HG03045 (cell line): ENCODE data around the gene ERP44.
"Not testable (repeated sequence)": the region's sequence is repeated elsewhere in the genome, so short reads cannot be mapped to it uniquely, and the experiment has no call there.

Experiments
- ATAC-seq: cut with Tn5 transposase; IDR thresholded peaks from one replicate; pipeline ENCODE4 v1.9.1; 2021; ENCODE audit warnings: mild to moderate bottlenecking, moderate library complexity; ENCODE audit not compliant: unreplicated experiment

The ERP44 gene

DNA sequence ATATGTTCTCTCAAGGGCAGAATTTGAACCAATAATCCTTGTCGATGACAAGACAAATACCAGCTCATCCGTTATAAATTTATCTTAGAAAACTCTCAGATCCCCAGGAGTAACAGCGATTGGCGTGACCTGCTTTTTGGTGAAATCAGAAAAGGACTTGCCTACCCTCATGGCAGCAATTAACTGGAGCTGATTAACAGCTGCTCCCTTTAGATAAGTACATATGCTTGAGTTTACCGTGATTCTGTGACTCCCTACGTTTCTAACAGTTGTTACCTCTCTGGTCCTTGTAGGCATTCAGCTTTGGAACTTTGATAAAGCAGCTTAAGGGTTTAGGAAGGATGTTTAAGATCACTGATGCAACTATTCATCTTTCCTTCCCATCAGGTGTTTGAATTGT, 2.8 kb upstream of the ERP44 start:
- ATAC-seq = no peak

- ATAC-seq = no peak
These were observed 1.4 kb upstream of the ERP44 start for GRCh38 chr9:100100146-100100667.

GRCh38 chr9:100099722-100100042, 882 bp upstream of the ERP44 start:
- ATAC-seq = peak; percentile 1

GRCh38 chr9:100098046-100098886, 534 bp downstream of the ERP44 start:
- peak; percentile 12 for ATAC-seq

DNA sequence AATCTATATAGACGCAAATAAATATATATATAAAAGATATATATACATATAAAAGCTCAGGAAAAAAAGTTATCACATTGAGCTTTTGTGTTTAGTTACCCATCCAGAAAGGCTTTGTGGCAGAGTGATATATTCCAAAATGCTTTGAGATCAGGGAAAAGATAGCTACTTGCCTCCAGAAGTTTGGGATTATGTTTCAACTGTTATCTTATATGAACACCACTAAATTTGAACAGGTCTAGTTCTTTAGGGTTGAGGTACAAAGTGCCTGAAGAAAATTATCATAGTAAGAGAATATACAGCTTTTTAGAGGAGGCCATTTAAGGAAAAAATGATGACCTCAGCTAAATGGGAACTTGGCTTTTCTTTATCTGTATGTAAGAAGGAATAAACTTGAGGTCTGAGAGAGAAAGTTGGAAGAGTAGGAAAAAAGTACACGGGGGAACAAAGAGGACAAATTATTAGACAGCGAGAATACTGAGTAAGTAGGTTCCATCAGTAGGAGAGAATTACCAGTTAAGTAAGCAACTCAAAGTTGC, 2.4 kb downstream of the ERP44 start:
- ATAC-seq = no peak

GRCh38 chr9:100094411-100094810, 4.4 kb downstream of the ERP44 start:
- not testable (repeated sequence) for ATAC-seq

DNA sequence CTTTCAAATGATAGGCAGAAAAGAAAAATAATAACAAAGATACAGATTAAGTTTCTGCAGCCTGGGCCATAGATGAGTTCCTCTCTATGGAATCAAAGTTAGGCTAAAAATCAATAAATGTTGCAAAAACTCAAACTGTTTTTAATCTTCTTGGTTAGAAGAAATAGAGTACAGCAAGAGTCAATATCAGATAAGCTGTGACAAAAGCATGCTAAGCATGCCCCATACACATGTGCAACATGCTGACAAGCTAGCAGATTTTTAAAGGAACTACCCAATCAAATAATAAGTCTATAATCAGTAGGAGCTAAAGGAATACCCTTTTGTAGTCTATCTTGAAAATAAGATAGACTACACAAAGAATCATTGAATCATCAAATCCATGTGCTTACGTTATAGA, 6.7 kb downstream of the ERP44 start:
- ATAC-seq = no peak

- no peak for ATAC-seq
These were observed 7.2 kb downstream of the ERP44 start for GRCh38 chr9:100091650-100092049.

- no peak for ATAC-seq
These were observed 7.9 kb downstream of the ERP44 start for GRCh38 chr9:100090880-100091279.

- ATAC-seq = no peak
These were observed 10.6 kb downstream of the ERP44 start for GRCh38 chr9:100088202-100088601.

DNA sequence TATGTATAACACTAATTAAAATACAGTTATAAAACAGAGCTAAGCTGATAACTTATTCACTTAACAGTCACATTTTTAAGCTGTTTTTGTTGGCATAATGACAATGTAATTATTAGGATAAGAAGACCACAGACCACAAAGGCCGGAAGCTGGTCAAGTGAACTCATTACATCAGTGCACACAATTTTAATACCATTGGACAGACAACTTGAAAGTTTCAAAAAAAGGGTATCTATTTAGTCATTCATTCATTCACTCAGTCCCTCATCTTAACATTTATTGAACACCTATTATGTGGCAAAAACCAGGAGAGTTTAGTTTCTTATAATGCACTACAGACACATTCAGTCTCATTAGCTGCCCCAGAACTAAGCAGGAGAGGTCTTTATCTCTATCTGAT, 11.6 kb downstream of the ERP44 start:
- ATAC-seq = no peak

DNA sequence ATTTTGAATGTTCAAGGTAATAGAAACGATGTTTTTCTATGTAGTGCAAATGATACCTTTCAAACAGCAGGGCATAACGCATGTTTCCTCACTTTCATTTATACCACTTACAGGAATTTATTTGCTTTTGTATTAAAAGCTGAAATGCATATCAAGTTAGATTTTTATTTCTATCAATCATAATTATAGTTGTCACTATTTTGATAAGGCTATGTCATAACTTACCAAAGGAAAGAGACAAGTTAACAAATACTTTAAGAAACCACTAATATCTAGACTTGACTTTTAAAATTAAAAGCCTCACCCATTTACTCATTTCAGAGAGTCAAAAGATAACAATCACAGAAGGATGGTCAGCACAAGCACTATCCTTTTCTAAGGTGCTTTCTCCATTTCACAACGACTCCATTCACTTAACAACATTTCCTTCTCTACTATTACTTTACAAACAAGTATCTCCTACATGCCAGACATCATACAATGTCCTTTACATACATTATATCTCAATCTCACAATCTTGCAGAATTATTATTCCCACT, 12.6 kb downstream of the ERP44 start:
- ATAC-seq = no peak

GRCh38 chr9:100084734-100085133, 14.1 kb downstream of the ERP44 start:
- ATAC-seq = peak; percentile 87

- peak; percentile 51 for ATAC-seq
These were observed 14.7 kb downstream of the ERP44 start for GRCh38 chr9:100084128-100084453.

GRCh38 chr9:100083448-100084127, 15.2 kb downstream of the ERP44 start:
- peak; percentile 55 for ATAC-seq

GRCh38 chr9:100082782-100083181, 16.0 kb downstream of the ERP44 start:
- no peak for ATAC-seq

- not testable (repeated sequence) for ATAC-seq
These were observed 22.5 kb downstream of the ERP44 start for GRCh38 chr9:100076256-100076655.

DNA sequence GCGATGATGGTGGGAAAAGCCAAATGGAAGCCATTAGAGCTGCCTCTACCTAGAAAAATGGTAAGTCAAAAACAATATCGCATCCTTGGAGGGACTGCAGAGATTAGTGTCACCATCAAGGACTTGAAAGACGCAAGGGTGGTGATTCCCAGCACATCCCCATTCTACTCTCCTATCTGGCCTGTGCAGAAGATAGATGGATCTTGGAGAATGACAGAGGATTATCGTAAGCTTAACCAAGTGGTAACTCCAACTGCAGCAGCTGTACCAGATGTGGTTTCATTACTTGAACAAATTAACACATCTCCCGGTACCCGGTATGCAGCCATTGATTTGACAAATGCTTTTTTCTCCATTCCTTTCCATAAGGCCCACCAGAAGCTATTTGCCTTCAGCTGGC, 23.8 kb downstream of the ERP44 start:
- no peak for ATAC-seq

DNA sequence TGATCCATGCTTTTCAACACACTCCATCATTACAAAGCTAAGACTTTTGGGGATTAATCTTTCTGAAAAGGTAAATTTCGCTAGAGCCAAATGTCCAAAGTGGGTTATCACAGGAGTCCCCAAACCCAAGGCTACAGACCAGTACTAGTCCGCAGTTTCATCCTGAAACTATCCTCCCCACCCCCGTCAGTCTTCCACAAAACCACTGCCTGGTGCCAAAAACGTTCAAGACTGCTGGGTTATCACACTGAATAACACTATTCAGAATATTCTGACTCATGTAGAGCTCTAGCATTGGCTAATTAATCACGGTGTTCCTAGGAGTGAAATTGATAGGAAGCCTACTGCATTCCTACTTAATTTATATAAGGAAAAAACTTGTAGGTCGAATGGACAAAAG, 24.7 kb downstream of the ERP44 start:
- ATAC-seq = no peak

GRCh38 chr9:100072805-100073204, 26.0 kb downstream of the ERP44 start:
- no peak for ATAC-seq

DNA sequence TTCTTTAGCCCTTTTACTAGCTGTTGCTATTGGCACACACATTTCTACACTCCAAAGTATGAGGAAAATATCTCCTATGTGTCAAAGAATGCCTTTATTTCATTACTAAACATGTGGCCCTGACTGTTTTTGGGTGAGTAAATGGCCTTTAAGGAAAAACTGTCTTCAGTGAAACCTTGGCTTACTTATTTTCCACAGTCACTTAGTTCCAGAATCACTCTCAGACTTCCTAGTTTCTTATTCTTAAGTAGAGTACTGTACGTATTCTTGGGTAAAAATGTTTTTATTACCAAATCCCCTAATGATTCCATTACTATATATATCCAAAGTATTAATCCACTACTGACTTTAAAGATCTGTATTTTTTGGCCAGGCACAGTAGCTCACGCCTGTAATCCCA, 27.5 kb downstream of the ERP44 start:
- ATAC-seq = no peak
